Neural crest cell (in vitro differentiated cells): ENCODE results near the gene CSRNP3. TPM values are rescaled to one million over a fixed set of nuclear protein-coding genes. Genes with fewer than 3 reads are reported as not detected.

Experiments
- DNase-seq: peaks from one replicate; pipeline ENCODE4 v3.0.0; 2021; ENCODE audit warnings: low read depth, mixed read lengths, low spot score
- H3K27ac Mint-ChIP-seq: one replicate; pipeline ENCODE4 v1.8.0; 2021; ENCODE audit warnings: mild to moderate bottlenecking, mixed read lengths; ENCODE audit not compliant: unreplicated experiment
- H3K27me3 Mint-ChIP-seq: 2 replicates; pipeline ENCODE4 v1.8.0; 2021; ENCODE audit warnings: low read depth, mild to moderate bottlenecking, mixed read lengths
- H3K36me3 Mint-ChIP-seq: 2 replicates; pipeline ENCODE4 v1.8.0; 2021; ENCODE audit warnings: low read depth, mild to moderate bottlenecking, mixed read lengths
- H3K4me1 Mint-ChIP-seq: 2 replicates; pipeline ENCODE4 v1.8.0; 2021; ENCODE audit warnings: mixed read lengths
- H3K4me3 Mint-ChIP-seq: one replicate; pipeline ENCODE4 v1.8.0; 2021; ENCODE audit warnings: mild to moderate bottlenecking, mixed read lengths
- H3K9me3 Mint-ChIP-seq: 2 replicates; pipeline ENCODE4 v1.8.0; 2021; ENCODE audit warnings: mixed read lengths
- total RNA-seq: library from RNA; stranded (reverse); gene quantifications from 2 replicates; pipeline ENCODE4 v1.2.1, GENCODE V29; 2021
- TF ChIP-seq, protein P1 (sequence below): fragments of 200-600 bp; sonication (generic); conservative IDR thresholded peaks from 2 replicates; pipeline ENCODE4 v1.5.0; 2021; ENCODE audit warnings: antibody characterized with exemption, mild to moderate bottlenecking

The CSRNP3 gene
- total RNA-seq, 1 donor from 2014 or later: 28.4 TPM

DNA sequence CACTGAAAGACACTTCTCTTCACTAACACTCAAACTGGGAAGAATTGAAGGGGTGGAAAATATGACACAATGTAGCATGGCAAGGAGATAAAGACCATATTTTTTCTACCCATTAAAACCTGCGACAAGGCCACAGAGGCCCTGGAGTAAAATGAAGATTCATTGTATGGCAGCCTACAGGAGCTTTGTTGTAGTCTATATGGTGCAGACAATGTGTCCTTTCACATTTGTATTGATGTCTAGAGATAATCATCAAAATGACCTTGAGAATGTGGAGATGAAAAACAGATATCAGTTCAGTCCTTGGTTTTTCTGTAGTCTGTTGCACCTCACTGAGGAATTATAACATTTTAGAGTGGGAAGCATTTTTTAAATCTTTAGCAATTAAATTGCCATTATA, 80.1 kb downstream of the CSRNP3 start:
- H3K36me3 Mint-ChIP-seq: no peaks in the 10 kb centered on the region
- H3K9me3 Mint-ChIP-seq: no peaks in the 10 kb centered on the region
- peak overlapping the region; percentile 36 for H3K27ac Mint-ChIP-seq
- DNase-seq: no peak
- TF ChIP-seq, protein P1, sequence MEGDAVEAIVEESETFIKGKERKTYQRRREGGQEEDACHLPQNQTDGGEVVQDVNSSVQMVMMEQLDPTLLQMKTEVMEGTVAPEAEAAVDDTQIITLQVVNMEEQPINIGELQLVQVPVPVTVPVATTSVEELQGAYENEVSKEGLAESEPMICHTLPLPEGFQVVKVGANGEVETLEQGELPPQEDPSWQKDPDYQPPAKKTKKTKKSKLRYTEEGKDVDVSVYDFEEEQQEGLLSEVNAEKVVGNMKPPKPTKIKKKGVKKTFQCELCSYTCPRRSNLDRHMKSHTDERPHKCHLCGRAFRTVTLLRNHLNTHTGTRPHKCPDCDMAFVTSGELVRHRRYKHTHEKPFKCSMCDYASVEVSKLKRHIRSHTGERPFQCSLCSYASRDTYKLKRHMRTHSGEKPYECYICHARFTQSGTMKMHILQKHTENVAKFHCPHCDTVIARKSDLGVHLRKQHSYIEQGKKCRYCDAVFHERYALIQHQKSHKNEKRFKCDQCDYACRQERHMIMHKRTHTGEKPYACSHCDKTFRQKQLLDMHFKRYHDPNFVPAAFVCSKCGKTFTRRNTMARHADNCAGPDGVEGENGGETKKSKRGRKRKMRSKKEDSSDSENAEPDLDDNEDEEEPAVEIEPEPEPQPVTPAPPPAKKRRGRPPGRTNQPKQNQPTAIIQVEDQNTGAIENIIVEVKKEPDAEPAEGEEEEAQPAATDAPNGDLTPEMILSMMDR: no peak
- H3K27me3 Mint-ChIP-seq: no peaks in the 10 kb centered on the region
- H3K4me3 Mint-ChIP-seq: no peak overlapping the region
- peaks cover 23% of the 10 kb centered on the region for H3K4me1 Mint-ChIP-seq

DNA sequence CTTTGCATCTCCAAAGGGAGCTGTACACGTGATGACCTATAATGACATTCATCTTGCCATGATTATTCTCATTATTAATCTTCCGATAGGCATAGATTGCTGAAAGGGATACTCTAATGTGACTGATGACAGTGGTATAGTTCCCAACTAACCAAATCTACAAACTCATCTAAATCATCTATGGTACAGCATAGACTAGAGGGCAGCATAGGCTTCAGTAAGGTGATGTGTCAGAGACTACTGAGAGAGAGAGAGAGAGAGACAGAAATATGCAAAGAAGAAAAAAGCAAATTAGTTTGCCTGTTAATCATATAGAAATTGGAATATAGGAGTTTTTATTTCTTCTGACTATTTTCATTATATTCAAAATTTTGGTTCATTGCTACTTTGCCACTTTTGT, 89.3 kb downstream of the CSRNP3 start:
- Mint-ChIP-seq H3K9me3 (no peaks in the 10 kb centered on the region), H3K36me3 (no peaks in the 10 kb centered on the region), H3K4me3 (no peak overlapping the region), H3K27ac (no peak overlapping the region), H3K4me1 (peaks cover 7% of the 10 kb centered on the region), H3K27me3 (no peaks in the 10 kb centered on the region)
- DNase-seq: no peak
- TF ChIP-seq, protein P1: no peak

DNA sequence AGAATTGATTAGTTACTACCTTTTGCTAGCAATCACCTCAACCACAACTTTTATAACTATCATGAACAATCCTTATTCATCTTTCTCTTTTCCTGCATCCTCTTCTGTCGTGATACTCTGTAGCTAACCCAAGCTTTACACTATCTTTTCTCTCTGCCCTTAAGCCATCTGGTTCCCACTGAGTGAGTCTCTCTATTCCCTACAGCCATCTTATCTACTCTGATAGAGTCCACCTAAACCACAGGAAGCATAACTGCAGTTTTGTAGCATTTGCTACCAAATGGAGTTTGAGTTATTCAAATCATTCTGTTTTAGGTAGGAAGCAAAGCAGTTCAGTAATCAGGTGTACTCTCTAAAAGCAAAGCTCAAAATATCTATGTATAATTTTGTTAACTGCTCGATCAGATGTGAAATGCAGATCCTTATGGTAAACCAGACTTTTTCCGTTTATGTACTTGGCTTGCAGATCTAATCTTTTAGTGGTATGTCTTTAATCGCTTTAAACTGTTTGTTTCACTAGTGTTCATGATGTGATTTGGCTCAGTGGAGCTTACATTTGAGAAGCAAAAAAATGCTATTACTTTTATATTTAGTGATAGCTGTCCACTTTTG, 91.0 kb downstream of the CSRNP3 start:
- Mint-ChIP-seq H3K9me3 (no peaks in the 10 kb centered on the region), H3K27me3 (no peaks in the 10 kb centered on the region), H3K36me3 (no peaks in the 10 kb centered on the region), H3K4me3 (no peak overlapping the region), H3K27ac (no peak overlapping the region), H3K4me1 (peaks cover 14% of the 10 kb centered on the region)
- DNase-seq: no peak
- TF ChIP-seq, protein P1: no peak

DNA sequence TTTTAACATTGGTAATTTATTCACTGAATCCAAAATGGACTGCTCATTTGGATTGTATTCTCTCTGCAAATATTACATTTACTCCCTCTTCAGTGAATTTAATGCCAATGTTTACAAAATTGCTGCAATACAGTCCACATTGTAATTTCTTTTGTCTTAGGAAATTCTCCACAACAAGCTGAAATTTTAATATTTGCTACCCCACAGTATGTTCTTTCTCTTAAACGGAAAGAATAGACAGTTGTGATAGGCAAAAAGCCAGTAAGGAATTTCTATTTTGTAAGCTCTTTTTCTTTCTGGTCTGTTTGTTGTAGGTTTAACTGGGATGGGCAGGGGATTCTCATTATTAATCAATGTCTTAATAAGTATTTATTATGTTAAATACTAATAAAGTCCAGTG, 92.0 kb downstream of the CSRNP3 start:
- TF ChIP-seq, protein P1: no peak
- H3K9me3 Mint-ChIP-seq: no peaks in the 10 kb centered on the region
- no peaks in the 10 kb centered on the region for H3K36me3 Mint-ChIP-seq
- DNase-seq: no peak
- H3K27me3 Mint-ChIP-seq: no peaks in the 10 kb centered on the region
- H3K27ac Mint-ChIP-seq: no peak overlapping the region
- H3K4me3 Mint-ChIP-seq: no peak overlapping the region
- H3K4me1 Mint-ChIP-seq: peaks cover 15% of the 10 kb centered on the region

DNA sequence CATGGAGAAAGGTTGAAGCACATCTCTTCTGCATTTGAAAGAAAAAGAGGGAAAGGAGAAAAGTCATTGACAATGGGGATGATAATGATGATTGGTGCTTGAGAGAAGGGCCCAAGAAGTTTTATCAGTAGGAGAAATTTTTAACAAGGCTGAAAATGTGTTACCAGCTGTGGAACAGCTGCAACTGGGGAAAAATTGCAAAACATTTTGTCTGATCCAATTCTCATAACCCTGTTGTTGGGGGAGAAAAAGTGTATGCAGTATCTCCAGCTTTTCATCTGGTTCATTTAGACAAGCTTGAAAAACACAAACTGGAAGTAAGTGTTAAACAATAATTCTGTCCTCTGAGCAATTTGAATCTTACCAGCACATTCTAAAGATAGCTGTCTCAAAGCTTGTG, 92.7 kb downstream of the CSRNP3 start:
- Mint-ChIP-seq H3K27me3 (no peaks in the 10 kb centered on the region), H3K27ac (no peak overlapping the region), H3K4me3 (no peak overlapping the region), H3K36me3 (no peaks in the 10 kb centered on the region), H3K9me3 (no peaks in the 10 kb centered on the region), H3K4me1 (peaks cover 22% of the 10 kb centered on the region)
- TF ChIP-seq, protein P1: no peak
- no peak for DNase-seq
